Bronchial epithelial cell (primary cell): ENCODE results near the gene HLA-A. TPM values are rescaled to one million over a fixed set of nuclear protein-coding genes. Genes with fewer than 3 reads are reported as not detected.
A peak's percentile ranks its signal among the peaks of the same experiment; 100 is the strongest.

ENCODE experiments used
- DNase-seq: peaks from one replicate; pipeline ENCODE4 v3.0.0-alpha.2; 2010; ENCODE audit warnings: low read depth
- FAIRE-seq: peaks from 2 replicates; lab custom pipeline; 2011; peaks lifted over from hg19 to GRCh38; lab: Jason Lieb, UNC
- H3K27me3 ChIP-seq: 2 replicates; pipeline ENCODE4 v1.5.1; 2011; ENCODE audit warnings: low read length; ENCODE audit not compliant: control insufficient read depth, insufficient read depth
- H3K36me3 ChIP-seq: 2 replicates; pipeline ENCODE4 v1.5.1; 2011; ENCODE audit warnings: low read length; ENCODE audit not compliant: control insufficient read depth, insufficient read depth
- H3K4me3 ChIP-seq: 2 replicates; pipeline ENCODE4 v1.5.1; 2011; ENCODE audit warnings: mild to moderate bottlenecking, low read depth, low read length, control low read depth
- total RNA-seq: library from RNA; depleted of rRNA; stranded (reverse); fragments of >200 nt; gene quantifications from 2 replicates; pipeline ENCODE4 v1.2.1, GENCODE V29; 2014
- TF ChIP-seq, protein P1 (sequence below): IDR thresholded peaks from 2 replicates; pipeline ENCODE4 v1.5.1; 2011; ENCODE audit warnings: mild to moderate bottlenecking, moderate library complexity, low read length, control low read depth, inconsistent platforms; ENCODE audit not compliant: insufficient read depth, severe bottlenecking

HLA-A gene
- total RNA-seq, 1 donor from 2014 or later = 707 TPM

DNA sequence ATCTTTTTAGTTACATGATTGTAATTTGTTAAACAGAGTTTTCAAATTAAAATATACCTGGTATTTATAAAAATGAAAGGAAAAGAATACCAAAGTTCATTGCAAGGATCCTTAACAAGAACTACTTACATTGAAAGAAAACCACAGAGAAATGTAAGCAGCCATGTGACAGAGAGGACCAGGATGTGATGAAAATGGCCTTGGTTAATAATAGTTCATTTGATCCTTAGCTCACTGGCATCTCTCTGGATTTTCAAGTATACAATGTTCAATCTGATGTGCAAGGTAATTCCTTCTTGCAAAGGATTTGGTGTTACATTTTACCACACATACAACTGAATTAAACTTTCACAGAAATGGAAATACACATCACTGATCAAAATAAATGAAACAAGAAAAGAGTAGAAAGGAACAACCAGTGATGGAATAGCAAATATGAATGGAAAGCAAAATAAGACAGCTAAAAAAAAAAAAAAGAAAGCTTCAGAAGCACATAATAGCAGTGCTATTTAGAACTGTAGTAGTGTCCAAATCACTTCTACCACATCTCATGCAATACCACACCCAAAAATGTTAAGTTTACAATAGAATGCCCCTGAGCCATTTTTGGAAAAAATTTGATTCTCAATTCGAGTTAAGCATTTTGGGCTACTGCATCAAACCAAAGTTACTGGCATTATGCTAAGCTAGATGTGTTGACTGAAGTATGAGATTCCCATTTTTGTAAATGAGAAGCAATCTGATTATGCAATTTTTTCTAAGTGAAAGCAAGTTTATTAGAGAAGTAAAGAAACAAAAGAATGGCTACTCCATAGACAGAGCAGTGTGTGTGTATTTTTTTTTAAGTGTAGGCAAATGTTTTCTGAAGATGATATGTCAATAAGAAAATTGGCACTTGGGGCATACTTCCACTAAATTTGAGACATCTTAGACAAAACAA, 22.6 kb upstream of the HLA-A start:
- Histone ChIP-seq H3K4me3 (no peak overlapping the region), H3K36me3 (no peaks in the 10 kb centered on the region), H3K27me3 (no peaks in the 10 kb centered on the region)
- DNase-seq (no peak), FAIRE-seq (no peak)
- TF ChIP-seq, protein P1, sequence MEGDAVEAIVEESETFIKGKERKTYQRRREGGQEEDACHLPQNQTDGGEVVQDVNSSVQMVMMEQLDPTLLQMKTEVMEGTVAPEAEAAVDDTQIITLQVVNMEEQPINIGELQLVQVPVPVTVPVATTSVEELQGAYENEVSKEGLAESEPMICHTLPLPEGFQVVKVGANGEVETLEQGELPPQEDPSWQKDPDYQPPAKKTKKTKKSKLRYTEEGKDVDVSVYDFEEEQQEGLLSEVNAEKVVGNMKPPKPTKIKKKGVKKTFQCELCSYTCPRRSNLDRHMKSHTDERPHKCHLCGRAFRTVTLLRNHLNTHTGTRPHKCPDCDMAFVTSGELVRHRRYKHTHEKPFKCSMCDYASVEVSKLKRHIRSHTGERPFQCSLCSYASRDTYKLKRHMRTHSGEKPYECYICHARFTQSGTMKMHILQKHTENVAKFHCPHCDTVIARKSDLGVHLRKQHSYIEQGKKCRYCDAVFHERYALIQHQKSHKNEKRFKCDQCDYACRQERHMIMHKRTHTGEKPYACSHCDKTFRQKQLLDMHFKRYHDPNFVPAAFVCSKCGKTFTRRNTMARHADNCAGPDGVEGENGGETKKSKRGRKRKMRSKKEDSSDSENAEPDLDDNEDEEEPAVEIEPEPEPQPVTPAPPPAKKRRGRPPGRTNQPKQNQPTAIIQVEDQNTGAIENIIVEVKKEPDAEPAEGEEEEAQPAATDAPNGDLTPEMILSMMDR = no peak

DNA sequence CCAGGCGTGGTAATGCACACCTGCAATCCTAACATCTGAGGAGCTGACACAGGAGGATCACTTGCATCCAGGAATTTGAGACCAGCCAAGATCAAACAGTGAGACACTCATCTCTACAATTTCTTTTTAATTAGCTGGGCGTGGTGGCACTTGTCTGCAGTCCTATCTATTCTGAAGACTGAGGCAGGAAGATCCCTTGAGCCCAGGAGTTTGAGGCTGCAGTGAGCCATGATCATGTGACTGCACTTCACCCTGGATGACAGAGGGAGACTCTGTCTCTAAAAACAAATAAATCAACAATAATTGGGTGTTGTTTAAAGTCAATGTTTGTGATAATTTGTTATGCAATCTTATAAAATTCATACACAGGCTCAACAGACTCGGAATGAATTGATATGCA, 18.0 kb upstream of the HLA-A start:
- FAIRE-seq (no peak), DNase-seq (peak; percentile 3)
- TF ChIP-seq, protein P1 = no peak
- no peaks in the 10 kb centered on the region for H3K36me3 ChIP-seq
- H3K27me3 ChIP-seq = no peaks in the 10 kb centered on the region
- no peak overlapping the region for H3K4me3 ChIP-seq

DNA sequence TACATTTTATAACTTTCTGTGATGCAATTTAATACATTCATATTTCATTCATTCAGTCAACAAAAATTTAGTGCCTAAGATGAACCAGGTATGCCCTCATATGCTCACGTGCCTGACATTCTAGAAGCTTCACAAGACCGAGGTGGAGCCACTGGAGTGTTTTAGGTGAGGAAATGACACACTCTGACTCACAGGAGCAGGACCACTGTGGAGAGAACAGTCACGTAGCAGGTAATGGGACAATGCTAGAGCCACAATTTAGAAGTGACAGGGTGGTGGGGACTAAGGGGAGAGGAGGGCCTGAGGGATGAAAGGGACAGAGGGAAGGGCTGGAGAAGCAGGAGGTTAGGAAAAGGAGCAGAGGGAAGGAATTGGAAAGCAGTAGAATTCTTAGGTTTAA, 17.6 kb upstream of the HLA-A start:
- H3K4me3 ChIP-seq = no peak overlapping the region
- H3K36me3 ChIP-seq = no peaks in the 10 kb centered on the region
- FAIRE-seq (no peak), DNase-seq (peak; percentile 86)
- TF ChIP-seq, protein P1 = no peak
- H3K27me3 ChIP-seq = no peaks in the 10 kb centered on the region

DNA sequence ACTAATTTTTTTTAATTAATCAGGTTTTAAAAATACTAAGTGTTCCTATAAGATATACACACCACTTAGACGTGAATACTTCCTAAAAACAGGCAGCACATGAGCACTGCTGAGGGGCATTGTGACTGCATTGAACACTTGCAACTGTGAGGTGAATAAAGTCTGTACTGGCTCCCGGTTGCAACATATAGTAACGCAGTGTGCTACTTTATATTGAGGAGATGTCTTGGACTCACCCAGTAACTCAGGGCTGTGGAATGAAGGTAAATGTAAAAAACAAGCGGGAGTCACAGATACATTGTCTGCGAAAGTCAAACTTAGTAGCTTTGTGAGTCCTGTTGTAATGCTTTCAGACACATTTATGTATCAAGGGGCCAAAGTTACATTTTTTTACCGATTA, 17.0 kb upstream of the HLA-A start:
- TF ChIP-seq, protein P1 = no peak

DNA sequence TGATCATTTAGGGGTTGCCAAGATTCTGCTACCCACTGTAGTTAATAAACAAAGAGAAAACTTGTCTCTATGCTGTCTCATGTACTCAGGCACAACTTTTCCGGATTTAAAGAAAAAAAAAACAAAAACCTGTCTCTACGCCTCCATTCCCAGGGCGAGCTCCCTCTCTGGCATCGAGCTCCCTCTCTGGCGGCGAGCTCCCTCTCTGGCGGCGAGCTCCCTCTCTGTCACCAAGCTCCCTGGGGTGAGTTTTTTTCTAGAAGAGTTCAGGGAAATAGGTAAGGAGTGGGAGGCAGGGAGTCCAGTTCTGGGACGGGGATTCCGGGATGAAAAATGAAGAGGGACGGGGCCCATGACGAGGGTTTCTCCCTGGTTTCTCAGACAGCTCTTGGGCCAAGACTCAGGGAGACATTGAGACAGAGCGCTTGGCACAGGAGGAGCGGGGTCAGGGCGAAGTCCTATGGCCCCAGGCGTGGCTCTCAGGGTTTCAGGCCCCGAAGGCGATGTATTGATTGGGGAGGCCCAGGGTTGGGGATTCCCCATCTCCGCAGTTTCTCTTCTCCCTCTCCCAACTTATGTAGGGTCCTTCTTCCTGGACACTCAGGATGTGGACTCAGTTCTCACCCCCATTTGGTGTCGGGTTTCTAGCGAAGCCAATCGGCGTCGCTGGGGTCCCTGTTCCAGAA, 16.5 kb upstream of the HLA-A start:
- DNase-seq (peak; percentile 27), FAIRE-seq (no peak)
- TF ChIP-seq, protein P1 = peak; percentile 16
- peak overlapping the region; percentile 42 for H3K4me3 ChIP-seq
- H3K27me3 ChIP-seq = no peaks in the 10 kb centered on the region
- no peaks in the 10 kb centered on the region for H3K36me3 ChIP-seq

More for the DNA sequence above, 17.0 kb upstream of the HLA-A start:
- FAIRE-seq (no peak), DNase-seq (peak; percentile 71)
- no peaks in the 10 kb centered on the region for H3K36me3 ChIP-seq
- peak overlapping the region; percentile 42 for H3K4me3 ChIP-seq
- H3K27me3 ChIP-seq = no peaks in the 10 kb centered on the region
